BJ (cell line): ENCODE results near the gene LY6G5C. TPM values are rescaled to one million over a fixed set of nuclear protein-coding genes. Genes with fewer than 3 reads are reported as not detected.

Source experiments
- CTCF ChIA-PET: fragments of 350-600 bp; formaldehyde crosslinking; extraction: SDS; loops from one replicate; lab custom pipeline; 2021; ENCODE audit warnings: antibody characterized with exemption, inconsistent platforms; lab: Yijun Ruan, JAX
- POLR2A ChIA-PET: fragments of 300-600 bp; sonication (Branson Sonifier 250); formaldehyde crosslinking; extraction: SDS; loops from one replicate; lab custom pipeline; 2021; ENCODE audit warnings: antibody characterized with exemption; lab: Charles Lee
- DNase-seq: peaks from one replicate; pipeline ENCODE4 v3.0.0-alpha.2; 2011; ENCODE audit warnings: low read depth
- H3K27me3 ChIP-seq: 2 replicates; pipeline ENCODE4 v1.6.0; 2011; ENCODE audit warnings: low read length; ENCODE audit not compliant: control insufficient read depth, insufficient read depth
- H3K36me3 ChIP-seq: 2 replicates; pipeline ENCODE4 v1.5.1; 2011; ENCODE audit warnings: low read length; ENCODE audit not compliant: control insufficient read depth, insufficient read depth
- H3K4me3 ChIP-seq: 2 replicates; pipeline ENCODE4 v1.5.1; 2011; ENCODE audit warnings: low read depth, mild to moderate bottlenecking, control low read depth, low read length
- CTCF ChIP-seq: IDR thresholded peaks from 2 replicates; pipeline ENCODE4 v1.5.1; 2011; ENCODE audit warnings: low read depth, mild to moderate bottlenecking, control low read depth, inconsistent platforms, low read length, moderate library complexity; ENCODE audit not compliant: insufficient read depth
- polyA plus RNA-seq: library from polyadenylated mRNA; depleted of rRNA; stranded (reverse); fragments of >200 nt; gene quantifications from 2 replicates; pipeline ENCODE4 v1.2.3, GENCODE V29; 2011

LY6G5C gene
- polyA plus RNA-seq, 1 experiment = 3.6 TPM

- Histone ChIP-seq H3K27me3 (peaks cover 5% of the 10 kb centered on the region), H3K36me3 (no peaks in the 10 kb centered on the region), H3K4me3 (no peak overlapping the region)
- TF ChIP-seq CTCF = no peak
- ChIA-PET POLR2A (no interaction called here), CTCF (no interaction called here)
- DNase-seq = no peak
Observed at GRCh38 chr6:31719001-31719400, 38.1 kb upstream of the LY6G5C start.

GRCh38 chr6:31718265-31718664 is 37.4 kb upstream of the LY6G5C start:
- H3K36me3 ChIP-seq = no peaks in the 10 kb centered on the region
- H3K4me3 ChIP-seq = no peak overlapping the region
- POLR2A ChIA-PET = no interaction called here
- no peak for DNase-seq
- peaks cover 8% of the 10 kb centered on the region for H3K27me3 ChIP-seq
- CTCF ChIA-PET = no interaction called here
- TF ChIP-seq CTCF = no peak

GRCh38 chr6:31717499-31718222 is 36.8 kb upstream of the LY6G5C start:
- CTCF ChIA-PET = no interaction called here
- POLR2A ChIA-PET = no interaction called here
- H3K4me3 ChIP-seq = no peak overlapping the region
- peaks cover 8% of the 10 kb centered on the region for H3K27me3 ChIP-seq
- TF ChIP-seq CTCF = no peak
- no peak for DNase-seq
- no peaks in the 10 kb centered on the region for H3K36me3 ChIP-seq

DNA sequence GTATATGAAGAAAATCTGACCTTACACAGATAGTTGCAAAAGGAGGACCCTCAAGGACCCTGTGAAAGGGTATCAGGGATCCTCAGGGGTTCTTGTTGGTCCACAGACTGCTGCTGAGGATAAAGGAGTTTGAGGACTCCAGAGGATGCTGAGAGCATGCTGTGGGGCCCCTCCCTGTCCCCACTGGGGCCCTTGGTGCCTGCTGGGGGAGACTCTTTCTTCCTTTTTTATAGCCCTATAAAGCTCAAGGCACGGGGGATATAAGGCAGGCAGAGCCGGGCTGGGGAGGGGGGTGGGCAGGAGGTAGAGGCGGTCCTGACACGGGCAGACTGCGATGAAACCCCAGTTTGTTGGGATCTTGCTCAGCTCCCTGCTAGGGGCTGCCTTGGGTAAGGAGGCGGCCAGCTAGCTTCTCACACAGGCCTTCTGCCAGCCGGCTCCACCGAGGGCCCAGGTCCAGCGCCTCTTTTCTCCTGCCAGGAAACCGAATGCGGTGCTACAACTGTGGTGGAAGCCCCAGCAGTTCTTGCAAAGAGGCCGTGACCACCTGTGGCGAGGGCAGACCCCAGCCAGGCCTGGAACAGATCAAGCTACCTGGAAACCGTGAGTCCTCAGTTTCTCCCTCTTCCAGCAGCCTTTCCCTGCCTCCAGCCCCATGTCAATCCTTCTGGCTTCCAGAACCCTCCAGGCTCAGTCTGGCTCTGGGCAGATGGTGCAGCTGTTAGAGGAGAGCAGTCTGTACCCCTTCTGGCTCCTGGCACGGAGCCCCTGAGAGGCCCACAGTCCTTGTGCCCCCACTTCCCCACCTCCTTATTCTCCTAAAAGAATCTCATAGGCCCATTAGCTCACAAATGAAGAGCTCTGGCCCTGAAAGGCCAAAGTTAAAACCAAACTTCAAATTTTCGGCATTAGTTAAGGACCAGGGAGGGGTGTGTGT is 34.4 kb upstream of the LY6G5C start, which contains the start of gene LY6G6D:
LY6G6D (plus strand) TSS at position 327 of the 937 bp plus-strand sequence; CDS start at position 335, 8 bp downstream.
- H3K36me3 ChIP-seq = no peaks in the 10 kb centered on the region
- DNase-seq = no peak
- TF ChIP-seq CTCF = no peak
- CTCF ChIA-PET = interaction anchor here (0.6 to 2.8 kb wide), 5 partner anchors 9 to 215 kb away, joined by 3 to 11 read pairs (median 4); no protein-coding TSS in a partner anchor
- H3K27me3 ChIP-seq = peaks cover 8% of the 10 kb centered on the region
- no peak within 1 kb of the TSS for H3K4me3 ChIP-seq
- POLR2A ChIA-PET = no interaction called here
